Activated CD4-positive, alpha-beta memory T cell treated with anti-CD3 and anti-CD28 coated beads for 36 hours (primary cell): ENCODE measurements around the gene CAMKMT. TPM values are rescaled to one million over a fixed set of nuclear protein-coding genes. Genes with fewer than 3 reads are reported as not detected.

ENCODE experiments used
- CTCF ChIA-PET: fragments of 350-600 bp; sonication (Branson Sonifier 250); formaldehyde crosslinking; loops from one replicate; lab custom pipeline; 2021; ENCODE audit warnings: antibody characterized with exemption, inconsistent platforms; lab: Charles Lee
- POLR2A ChIA-PET: fragments of 350-600 bp; sonication (Branson Sonifier 250); formaldehyde crosslinking; loops from one replicate; lab custom pipeline; 2021; ENCODE audit warnings: antibody characterized with exemption; lab: Charles Lee
- DNase-seq: peaks from one replicate; pipeline ENCODE4 v3.0.0-alpha.2; 2020
- H3K27ac Mint-ChIP-seq: one replicate; pipeline ENCODE4 v1.8.0; 2021; ENCODE audit warnings: mixed read lengths
- H3K27me3 Mint-ChIP-seq: one replicate; pipeline ENCODE4 v1.8.0; 2021; ENCODE audit warnings: mixed read lengths
- H3K36me3 Mint-ChIP-seq: one replicate; pipeline ENCODE4 v1.8.0; 2021; ENCODE audit warnings: mixed read lengths
- H3K4me1 Mint-ChIP-seq: one replicate; pipeline ENCODE4 v1.8.0; 2021; ENCODE audit warnings: low read depth, mixed read lengths
- H3K4me3 Mint-ChIP-seq: one replicate; pipeline ENCODE4 v1.8.0; 2021; ENCODE audit warnings: mild to moderate bottlenecking, mixed read lengths
- H3K9me3 Mint-ChIP-seq: one replicate; pipeline ENCODE4 v1.8.0; 2021; ENCODE audit warnings: mixed read lengths
- intact Hi-C: fragments of 100-400 bp; cut with micrococcal nuclease; formaldehyde crosslinking; loops from one replicate; pipeline ENCODE4 v1.15.1; 2023
- total RNA-seq, 2 experiments: library from RNA; stranded (reverse); gene quantifications; one replicate each; pipeline ENCODE4 v1.2.3, GENCODE V29; 2021

The CAMKMT gene
- total RNA-seq, 2 experiments from 2014 or later = 9.3 to 11.3 TPM

GRCh38 chr2:44688456-44689124 is 326.8 kb downstream of the CAMKMT start:
- no peak for DNase-seq
- Mint-ChIP-seq H3K4me3 (no peak overlapping the region), H3K4me1 (no peaks in the 10 kb centered on the region)

GRCh38 chr2:44689516-44689915 is 327.8 kb downstream of the CAMKMT start:
- H3K36me3 Mint-ChIP-seq = no peaks in the 10 kb centered on the region
- CTCF ChIA-PET = no interaction called here
- H3K27ac Mint-ChIP-seq = no peak overlapping the region
- intact Hi-C loops = no loop called here
- H3K4me3 Mint-ChIP-seq = no peak overlapping the region
- H3K4me1 Mint-ChIP-seq = no peaks in the 10 kb centered on the region
- DNase-seq = no peak
- no peaks in the 10 kb centered on the region for H3K27me3 Mint-ChIP-seq
- POLR2A ChIA-PET = no interaction called here
- H3K9me3 Mint-ChIP-seq = no peaks in the 10 kb centered on the region

More at GRCh38 chr2:44688456-44689124, 326.8 kb downstream of the CAMKMT start:
- no peaks in the 10 kb centered on the region for H3K36me3 Mint-ChIP-seq
- ChIA-PET POLR2A (no interaction called here), CTCF (no interaction called here)
- intact Hi-C loops = no loop called here
- no peaks in the 10 kb centered on the region for H3K9me3 Mint-ChIP-seq
- no peaks in the 10 kb centered on the region for H3K27me3 Mint-ChIP-seq
- H3K27ac Mint-ChIP-seq = no peak overlapping the region

DNA sequence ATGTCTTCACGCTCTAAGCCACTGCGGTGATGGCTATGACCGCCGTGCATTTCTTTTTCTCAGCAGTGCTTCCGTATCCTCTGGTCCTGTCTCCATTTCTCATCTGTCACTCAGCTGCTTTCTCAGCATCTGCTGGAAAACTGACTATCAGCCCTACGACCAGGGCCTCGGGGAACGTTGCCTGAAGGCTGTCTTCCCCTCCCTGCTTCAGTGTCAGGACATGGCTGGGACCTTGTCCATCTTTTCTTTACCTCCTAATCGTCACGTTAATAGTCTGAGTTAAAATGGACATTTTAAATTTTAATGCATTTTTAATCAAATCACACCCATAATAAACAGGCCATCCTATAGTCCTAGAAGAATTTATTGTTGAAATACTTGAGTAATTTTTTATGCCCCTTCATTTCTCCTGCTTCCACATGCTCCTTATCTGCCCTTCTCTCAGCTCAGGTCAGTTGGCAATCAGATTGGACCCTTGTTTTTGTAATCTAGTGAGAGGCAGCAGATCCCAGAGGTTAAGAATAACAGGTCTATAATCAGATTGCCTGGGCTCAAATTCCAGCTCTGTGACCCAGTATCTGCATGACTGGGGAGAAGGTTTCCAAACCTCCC is 329.5 kb downstream of the CAMKMT start:
- Mint-ChIP-seq H3K4me1 (no peaks in the 10 kb centered on the region), H3K9me3 (no peaks in the 10 kb centered on the region), H3K4me3 (no peak overlapping the region), H3K27ac (no peak overlapping the region), H3K27me3 (no peaks in the 10 kb centered on the region), H3K36me3 (no peaks in the 10 kb centered on the region)
- DNase-seq = no peak
- ChIA-PET POLR2A (no interaction called here), CTCF (interaction anchor here (0.6 kb wide), 1 partner anchor 666 kb away, joined by 3 read pairs; no protein-coding TSS in a partner anchor)
- intact Hi-C loops = no loop called here

DNA sequence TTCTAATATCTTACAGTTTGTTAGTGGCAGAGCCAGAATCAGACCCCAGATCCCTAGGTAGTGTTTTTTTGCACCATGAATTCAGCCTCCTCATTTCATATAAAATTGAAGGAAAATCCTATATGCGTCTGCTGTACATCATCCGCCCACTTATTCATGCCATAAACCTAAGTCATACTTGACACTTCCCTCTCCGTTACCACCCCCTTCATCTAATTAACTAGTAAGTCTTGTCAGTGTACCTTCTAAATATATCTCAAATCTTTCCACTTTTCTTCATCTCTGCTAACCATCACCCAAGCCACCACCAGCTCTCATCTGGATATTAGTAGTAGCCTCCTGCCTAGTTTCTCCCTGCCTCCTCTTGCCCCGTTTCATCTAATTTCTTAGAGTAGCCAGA is 331.1 kb downstream of the CAMKMT start:
- H3K27ac Mint-ChIP-seq = no peak overlapping the region
- H3K36me3 Mint-ChIP-seq = no peaks in the 10 kb centered on the region
- no peaks in the 10 kb centered on the region for H3K9me3 Mint-ChIP-seq
- H3K4me1 Mint-ChIP-seq = no peaks in the 10 kb centered on the region
- no peak overlapping the region for H3K4me3 Mint-ChIP-seq
- intact Hi-C loops = no loop called here
- no peaks in the 10 kb centered on the region for H3K27me3 Mint-ChIP-seq
- no peak for DNase-seq
- CTCF ChIA-PET = interaction anchor here (1.2 kb wide), 1 partner anchor 215 kb away, joined by 3 read pairs; no protein-coding TSS in a partner anchor
- POLR2A ChIA-PET = no interaction called here

- no peak overlapping the region for H3K27ac Mint-ChIP-seq
- intact Hi-C loops = no loop called here
- no peak overlapping the region for H3K4me3 Mint-ChIP-seq
- H3K36me3 Mint-ChIP-seq = no peaks in the 10 kb centered on the region
- POLR2A ChIA-PET = no interaction called here
- no peaks in the 10 kb centered on the region for H3K9me3 Mint-ChIP-seq
- no peaks in the 10 kb centered on the region for H3K27me3 Mint-ChIP-seq
- CTCF ChIA-PET = no interaction called here
- no peaks in the 10 kb centered on the region for H3K4me1 Mint-ChIP-seq
- DNase-seq = no peak
Observed at GRCh38 chr2:44700824-44701223, 339.1 kb downstream of the CAMKMT start.

DNA sequence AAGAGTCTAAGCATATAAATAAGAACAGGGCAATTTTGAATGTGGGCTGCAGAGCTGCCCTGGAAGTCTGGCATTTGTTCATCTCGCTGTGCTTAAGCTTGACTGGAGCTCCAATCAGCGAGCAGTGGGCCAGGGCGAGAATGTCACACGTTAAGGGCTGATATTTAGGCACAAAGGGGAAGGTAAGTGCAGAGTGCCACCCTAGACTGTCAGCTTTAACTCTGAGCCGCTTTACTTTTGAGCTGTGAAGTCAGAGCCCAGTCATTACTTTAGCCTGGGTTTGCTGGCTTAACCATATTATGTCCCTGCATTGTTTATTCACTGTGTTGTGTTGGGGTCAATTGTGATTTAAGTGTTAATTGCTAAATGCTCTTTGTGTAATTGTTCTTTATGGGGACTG is 343.6 kb downstream of the CAMKMT start:
- Mint-ChIP-seq H3K9me3 (no peaks in the 10 kb centered on the region), H3K4me1 (peaks cover 2% of the 10 kb centered on the region), H3K36me3 (peaks cover 3% of the 10 kb centered on the region), H3K27ac (no peak overlapping the region), H3K4me3 (no peak overlapping the region), H3K27me3 (no peaks in the 10 kb centered on the region)
- intact Hi-C loops = no loop called here
- DNase-seq = no peak
- POLR2A ChIA-PET = interaction anchor here (0.6 kb wide), 1 partner anchor 64 kb away, joined by 5 read pairs; no protein-coding TSS in a partner anchor
- CTCF ChIA-PET = no interaction called here

- intact Hi-C loops = no loop called here
- no peaks in the 10 kb centered on the region for H3K27me3 Mint-ChIP-seq
- DNase-seq = no peak
- POLR2A ChIA-PET = no interaction called here
- peaks cover 3% of the 10 kb centered on the region for H3K36me3 Mint-ChIP-seq
- no peak overlapping the region for H3K27ac Mint-ChIP-seq
- H3K4me1 Mint-ChIP-seq = peaks cover 2% of the 10 kb centered on the region
- no peak overlapping the region for H3K4me3 Mint-ChIP-seq
- no peaks in the 10 kb centered on the region for H3K9me3 Mint-ChIP-seq
- CTCF ChIA-PET = interaction anchor here (0.6 kb wide), 1 partner anchor 982 kb away, joined by 5 read pairs; no protein-coding TSS in a partner anchor
Observed at GRCh38 chr2:44705876-44706480, 344.2 kb downstream of the CAMKMT start.

GRCh38 chr2:44706681-44707553 is 345.2 kb downstream of the CAMKMT start:
- CTCF ChIA-PET = no interaction called here
- Mint-ChIP-seq H3K36me3 (peaks cover 3% of the 10 kb centered on the region), H3K9me3 (no peaks in the 10 kb centered on the region), H3K27me3 (no peaks in the 10 kb centered on the region), H3K4me3 (no peak overlapping the region), H3K4me1 (peaks cover 2% of the 10 kb centered on the region), H3K27ac (no peak overlapping the region)
- intact Hi-C loops = no loop called here
- DNase-seq = no peak
- POLR2A ChIA-PET = no interaction called here

GRCh38 chr2:44707945-44708660 is 346.4 kb downstream of the CAMKMT start:
- H3K27ac Mint-ChIP-seq = no peak overlapping the region
- POLR2A ChIA-PET = no interaction called here
- no peak overlapping the region for H3K4me3 Mint-ChIP-seq
- H3K27me3 Mint-ChIP-seq = no peaks in the 10 kb centered on the region
- H3K9me3 Mint-ChIP-seq = no peaks in the 10 kb centered on the region
- peaks cover 3% of the 10 kb centered on the region for H3K36me3 Mint-ChIP-seq
- intact Hi-C loops = no loop called here
- no peak for DNase-seq
- H3K4me1 Mint-ChIP-seq = peaks cover 5% of the 10 kb centered on the region
- CTCF ChIA-PET = interaction anchor here (1.0 to 2.0 kb wide), 2 partner anchors 148 to 229 kb away, joined by 3 to 5 read pairs; no protein-coding TSS in a partner anchor

DNA sequence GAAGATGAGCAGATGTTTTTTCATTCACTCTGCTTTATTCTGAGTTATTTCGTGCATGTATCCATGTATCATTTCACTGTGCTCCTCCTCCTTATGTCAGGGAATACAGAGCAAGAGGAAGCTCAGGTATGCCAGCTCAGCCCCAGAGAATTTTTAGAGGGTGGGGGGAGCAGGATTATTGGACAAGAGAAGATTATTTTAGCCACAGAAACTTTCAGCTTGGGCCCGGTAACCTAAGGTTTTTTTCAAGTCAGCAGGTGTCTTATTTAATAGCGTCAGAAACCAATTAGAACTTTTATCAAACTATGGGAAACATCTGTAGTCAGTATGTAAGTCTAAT is 346.9 kb downstream of the CAMKMT start:
- Mint-ChIP-seq H3K36me3 (peaks cover 3% of the 10 kb centered on the region), H3K27ac (no peak overlapping the region), H3K4me3 (no peak overlapping the region), H3K27me3 (no peaks in the 10 kb centered on the region), H3K4me1 (peaks cover 7% of the 10 kb centered on the region), H3K9me3 (no peaks in the 10 kb centered on the region)
- CTCF ChIA-PET = interaction anchor here (1.0 to 2.0 kb wide), 2 partner anchors 149 to 229 kb away, joined by 3 to 5 read pairs; no protein-coding TSS in a partner anchor
- DNase-seq = no peak
- POLR2A ChIA-PET = no interaction called here
- intact Hi-C loops = no loop called here

DNA sequence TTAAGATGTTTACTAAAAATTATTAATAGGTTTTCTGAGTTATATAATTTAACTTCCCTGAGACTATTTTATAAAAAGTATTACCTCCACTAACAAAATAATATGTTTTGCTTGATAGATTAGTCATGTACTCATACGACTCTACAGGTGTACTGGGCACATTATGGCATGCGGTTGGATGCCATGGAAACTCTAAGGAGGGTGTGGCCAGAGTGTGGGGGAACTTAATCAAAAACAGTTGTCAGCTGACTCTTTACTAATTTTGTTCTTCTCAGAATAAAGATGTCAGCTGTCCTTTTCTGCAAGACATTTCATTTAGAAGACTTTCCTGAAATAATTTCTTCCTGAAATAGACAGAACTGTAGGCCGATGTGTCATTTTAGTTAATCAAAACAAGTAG is 351.4 kb downstream of the CAMKMT start:
- CTCF ChIA-PET = no interaction called here
- Mint-ChIP-seq H3K27ac (no peak overlapping the region), H3K4me1 (peaks cover 6% of the 10 kb centered on the region), H3K36me3 (no peaks in the 10 kb centered on the region), H3K27me3 (no peaks in the 10 kb centered on the region), H3K4me3 (no peak overlapping the region), H3K9me3 (no peaks in the 10 kb centered on the region)
- peak; percentile 21 for DNase-seq
- POLR2A ChIA-PET = no interaction called here
- intact Hi-C loops = no loop called here
